Esophagus mucosa (tissue), 1 donor: ENCODE measurements around the gene RRN3. TPM values are rescaled to one million over a fixed set of nuclear protein-coding genes. Genes with fewer than 3 reads are reported as not detected.
"Not testable (repeated sequence)": the region's sequence is repeated elsewhere in the genome, so short reads cannot be mapped to it uniquely, and the experiment has no call there.

ENCODE experiments used
- ATAC-seq: fragments of 200-7000 bp; cut with Tn5 transposase; one replicate; pipeline ENCODE4 v1.9.1; 2020
- total RNA-seq: library from RNA; stranded (reverse); gene quantifications from one replicate; pipeline ENCODE4 v1.2.4, GENCODE V29; 2023
- donor health status: DM: yes; HTN: yes; CAD: no.

The RRN3 gene
- total RNA-seq, 1 donor from 2014 or later = 16.5 TPM

DNA sequence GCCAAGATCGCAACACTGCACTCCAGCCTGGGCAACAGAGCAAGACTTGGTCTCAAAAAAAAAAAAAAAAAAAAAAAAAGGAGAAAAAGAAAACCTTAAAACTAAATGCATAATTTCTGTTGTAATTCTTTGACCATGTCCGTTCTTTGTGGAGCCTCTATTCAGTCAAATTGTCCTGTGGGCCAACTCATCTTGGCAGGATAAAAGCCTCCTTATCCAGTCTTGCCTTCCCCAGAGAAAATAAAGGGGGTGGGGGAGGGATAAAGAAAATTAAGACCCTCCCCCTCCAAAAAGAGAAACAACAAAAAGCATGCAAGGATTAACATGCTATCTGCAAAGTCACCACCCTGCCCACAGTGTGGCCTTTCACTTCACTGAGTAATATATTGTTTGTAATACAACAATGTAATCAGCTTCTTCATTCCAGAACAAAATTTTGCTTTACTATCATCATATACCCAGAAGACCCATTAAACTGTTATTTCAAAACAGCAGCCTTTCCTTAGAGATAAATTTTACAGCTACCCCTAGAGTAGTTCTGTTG is 5.4 kb upstream of the RRN3 start:
- ATAC-seq = not testable (repeated sequence)

DNA sequence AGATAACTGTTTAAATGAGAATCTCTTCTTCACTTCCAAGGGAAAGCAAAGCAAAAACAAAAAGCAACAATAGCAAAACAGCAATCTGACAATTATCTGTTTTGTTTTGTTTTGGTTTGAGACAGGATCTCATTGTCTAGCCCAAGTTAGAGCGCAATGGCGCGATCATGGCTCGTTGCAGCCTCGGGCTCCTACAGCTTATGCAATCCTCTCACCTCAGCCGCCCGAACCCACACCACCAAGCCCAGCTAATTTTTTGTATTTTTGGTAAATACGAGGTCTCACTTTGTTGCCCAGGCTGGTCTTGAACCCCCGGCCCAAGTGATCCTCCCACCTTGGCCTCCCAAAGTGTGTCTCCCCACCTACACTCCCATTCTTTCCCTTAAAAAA is 2.5 kb upstream of the RRN3 start:
- ATAC-seq = not testable (repeated sequence)

DNA sequence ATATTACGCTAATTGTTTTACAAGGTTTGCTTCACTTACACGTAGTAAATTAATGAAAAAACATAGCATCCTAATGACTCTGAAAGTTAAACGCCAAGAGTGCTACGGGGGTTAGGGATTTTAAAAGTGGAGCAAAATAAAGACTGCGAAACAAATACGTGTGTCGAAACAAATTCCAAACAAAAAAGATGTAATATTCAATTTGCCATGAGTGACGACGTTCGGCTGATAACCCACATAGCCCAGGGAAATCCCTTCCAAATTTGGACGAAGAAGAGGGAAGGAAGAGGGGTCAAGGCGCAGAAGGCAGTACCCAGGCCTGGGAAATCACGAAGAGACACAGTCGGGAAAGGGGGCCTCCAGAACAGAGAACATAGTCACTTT is 509 bp downstream of the RRN3 start:
- ATAC-seq = not testable (repeated sequence)

DNA sequence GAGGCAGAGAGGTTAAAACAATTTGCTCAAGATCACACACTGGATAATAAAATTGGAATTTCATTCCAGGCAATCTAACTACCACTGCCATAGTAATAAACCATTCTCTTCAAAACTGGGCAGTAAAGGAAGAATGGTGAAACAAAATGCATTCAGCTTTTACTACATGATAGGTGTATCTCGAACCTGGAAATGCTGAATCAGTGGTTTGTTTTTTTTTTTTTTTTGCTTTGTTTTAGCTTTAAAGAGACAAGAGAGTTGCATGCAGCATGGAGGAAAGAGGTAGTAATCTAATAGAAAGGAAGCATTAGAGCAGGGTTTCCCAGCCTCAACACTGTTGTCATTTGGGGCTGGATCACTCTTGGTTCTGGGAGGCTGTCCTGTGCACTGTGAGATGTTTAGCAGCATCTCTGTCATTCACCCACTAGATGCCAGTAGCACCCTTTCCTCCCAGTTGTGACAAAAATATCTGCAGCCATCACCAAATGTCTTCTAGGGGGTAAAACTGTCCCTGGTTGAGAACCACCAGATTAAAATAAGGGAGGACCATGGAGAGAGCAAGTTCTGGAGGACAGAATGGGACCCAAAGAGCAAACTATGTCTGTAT is 3.3 kb downstream of the RRN3 start:
- ATAC-seq = not testable (repeated sequence)

DNA sequence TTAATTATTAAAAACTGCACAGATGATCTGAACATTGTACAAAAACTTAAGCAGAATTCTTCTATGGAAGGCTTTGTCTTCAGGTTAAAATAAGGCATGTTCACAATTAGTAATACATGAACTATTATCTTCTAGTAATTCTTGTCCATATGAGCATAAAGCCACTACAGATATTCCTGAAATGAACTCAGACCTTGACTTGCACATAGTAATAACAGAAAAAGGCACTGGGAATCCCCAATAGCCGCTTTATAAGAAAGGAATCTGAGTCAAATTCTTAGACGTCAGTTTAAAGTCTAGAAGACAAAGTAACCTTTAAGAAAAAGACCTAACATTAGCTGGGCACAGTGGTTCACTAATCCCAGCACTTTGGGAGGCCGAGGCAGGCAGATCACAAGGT is 11.3 kb downstream of the RRN3 start:
- ATAC-seq = not testable (repeated sequence)

DNA sequence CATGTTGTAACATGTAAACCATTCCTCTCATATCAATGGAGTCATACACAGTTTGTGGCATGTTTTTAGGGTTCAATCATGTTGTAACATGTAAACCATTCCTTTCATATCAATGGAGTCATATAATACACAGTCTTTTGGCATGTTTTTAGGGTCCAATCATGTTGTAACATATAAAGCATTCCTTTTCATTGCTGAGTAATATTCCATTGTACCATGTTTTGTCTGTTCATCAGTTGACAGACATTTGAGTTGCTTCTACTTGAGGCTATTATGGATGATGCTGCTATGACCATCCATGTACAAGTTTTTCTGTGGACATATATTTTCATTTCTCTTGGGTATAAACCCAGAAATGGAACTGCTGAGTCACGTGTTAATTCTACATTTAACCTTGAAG is 13.2 kb downstream of the RRN3 start:
- ATAC-seq = not testable (repeated sequence)

DNA sequence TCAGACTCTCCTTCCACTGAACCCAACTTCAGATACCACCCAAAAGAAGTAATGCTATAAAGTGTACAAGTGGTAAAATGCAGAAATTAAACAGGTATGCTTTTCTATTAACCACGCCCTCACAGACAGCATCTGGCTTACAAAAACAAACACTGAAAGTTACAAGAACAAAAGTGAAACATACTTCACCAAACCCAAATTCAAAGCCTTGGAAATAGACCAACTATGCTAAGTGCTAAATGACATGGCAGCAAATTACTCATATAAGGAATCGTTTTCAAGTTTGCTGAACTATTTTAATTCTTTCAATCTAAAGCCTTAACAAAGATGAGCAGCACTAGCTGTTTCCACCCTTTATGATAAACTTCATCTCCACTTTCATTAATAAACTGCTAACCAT is 17.9 kb downstream of the RRN3 start:
- not testable (repeated sequence) for ATAC-seq

DNA sequence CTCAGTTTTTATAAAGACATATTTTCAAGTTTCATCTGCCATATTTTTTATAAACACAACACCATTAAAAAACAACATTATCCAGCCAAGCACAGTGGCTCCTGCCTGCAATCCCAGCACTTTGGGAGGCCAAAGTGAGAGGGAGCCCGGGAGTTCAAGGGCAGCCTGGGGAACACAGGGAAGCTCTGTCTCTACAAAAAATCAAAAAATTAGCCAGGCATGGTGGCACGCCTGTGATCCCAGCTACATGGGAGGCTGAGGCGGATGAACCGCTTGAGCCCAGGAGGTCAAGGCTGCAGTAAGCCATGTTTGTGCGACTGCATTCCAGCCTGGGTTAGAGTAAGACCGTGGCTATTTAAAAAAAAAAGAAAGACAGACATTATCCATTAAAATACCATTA is 21.0 kb downstream of the RRN3 start:
- no peak for ATAC-seq

DNA sequence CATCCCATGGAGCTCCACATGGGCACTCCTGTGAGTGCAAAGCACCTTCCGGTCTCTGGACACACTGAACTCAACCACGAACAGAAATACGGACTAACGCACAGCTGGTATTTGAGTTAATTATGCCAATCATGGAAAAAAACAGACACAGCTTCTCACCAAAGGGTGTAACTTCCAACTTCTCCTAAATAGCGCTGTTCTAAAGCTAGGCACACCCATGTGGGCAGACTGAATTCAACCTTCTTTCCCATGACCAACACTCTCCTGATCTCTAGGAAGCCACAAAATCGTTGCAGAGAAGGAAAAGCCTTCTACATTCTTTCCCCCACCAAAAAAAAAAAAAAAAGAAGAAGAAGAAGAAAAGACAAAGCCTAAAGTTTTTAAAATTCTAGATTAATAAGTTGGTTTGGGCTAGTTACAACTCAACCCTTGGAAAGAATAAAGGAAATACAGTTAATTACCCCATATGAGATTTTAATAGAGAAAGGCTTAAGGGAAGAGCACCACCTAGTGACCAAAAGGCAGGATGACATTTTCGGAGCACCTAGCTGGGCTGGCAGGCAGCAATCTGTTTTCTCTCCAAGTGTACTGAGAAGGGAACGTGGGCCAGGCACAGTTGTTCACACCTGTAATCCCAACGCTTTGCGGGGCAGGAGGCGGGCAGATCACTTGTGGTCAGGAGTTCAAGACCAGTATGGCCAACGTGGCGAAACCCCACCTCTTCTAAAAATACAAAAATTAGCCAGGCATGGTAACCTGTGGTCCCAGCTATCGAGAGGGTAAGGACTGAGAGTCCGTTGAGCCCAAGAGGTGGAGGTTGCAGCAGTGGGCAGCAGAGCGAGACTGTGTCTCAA is 21.9 kb downstream of the RRN3 start:
- peak; percentile 74 for ATAC-seq

DNA sequence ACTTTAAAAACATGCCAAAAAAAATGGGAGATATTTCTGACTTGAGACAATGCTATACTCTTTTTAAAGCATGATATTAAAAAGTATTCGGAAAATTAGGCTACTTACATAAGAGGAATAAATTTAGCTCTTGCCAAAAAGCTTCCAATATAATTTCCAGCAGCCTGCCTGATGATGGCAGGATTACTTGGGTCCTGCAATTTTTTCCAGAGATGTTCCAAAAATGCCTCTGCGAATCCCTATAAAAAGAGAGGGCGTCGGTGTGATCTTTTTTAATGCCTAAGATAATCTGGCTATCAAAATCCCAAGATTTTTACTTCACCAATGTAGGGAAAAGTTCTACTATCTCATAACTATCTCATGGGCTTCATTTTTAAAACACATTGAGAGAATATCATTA is 23.1 kb downstream of the RRN3 start:
- not testable (repeated sequence) for ATAC-seq

DNA sequence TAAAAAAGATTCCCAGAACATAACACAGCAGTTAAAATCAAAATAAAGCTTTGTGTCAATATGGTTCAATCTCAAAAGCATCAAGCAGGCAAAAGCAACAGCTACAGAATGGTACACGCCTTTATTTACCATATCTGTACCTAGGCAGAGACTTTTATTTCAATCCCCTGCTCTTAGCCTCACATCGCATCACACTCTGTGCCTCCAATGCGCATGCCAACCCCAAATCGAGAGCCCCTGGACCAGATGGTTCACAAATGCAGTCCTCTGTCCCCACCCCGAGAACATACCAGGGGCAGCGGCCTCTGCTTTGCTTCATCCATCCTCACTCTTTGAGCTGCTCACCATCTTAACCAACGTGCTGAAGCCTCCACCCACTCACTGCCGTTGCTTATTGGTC is 27.4 kb downstream of the RRN3 start:
- ATAC-seq = not testable (repeated sequence)

DNA sequence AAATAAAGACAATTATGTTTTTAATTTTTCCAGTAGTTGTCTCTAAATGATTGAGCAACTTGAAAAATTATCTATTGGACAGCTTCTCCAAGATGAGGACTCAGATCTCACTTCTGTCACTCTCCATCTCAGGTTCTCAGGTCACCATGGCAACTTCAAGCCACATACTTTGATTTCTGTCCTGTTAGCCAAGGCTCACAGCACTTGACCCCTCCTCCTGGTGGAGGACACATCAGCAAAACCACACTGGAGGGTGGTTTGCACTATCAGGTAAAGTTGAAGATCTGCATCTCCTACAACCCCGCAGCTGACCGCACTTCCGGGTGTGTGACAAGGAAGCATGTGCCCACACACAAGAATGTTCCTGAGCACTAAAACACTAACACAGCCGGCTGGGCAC is 28.1 kb downstream of the RRN3 start:
- not testable (repeated sequence) for ATAC-seq

DNA sequence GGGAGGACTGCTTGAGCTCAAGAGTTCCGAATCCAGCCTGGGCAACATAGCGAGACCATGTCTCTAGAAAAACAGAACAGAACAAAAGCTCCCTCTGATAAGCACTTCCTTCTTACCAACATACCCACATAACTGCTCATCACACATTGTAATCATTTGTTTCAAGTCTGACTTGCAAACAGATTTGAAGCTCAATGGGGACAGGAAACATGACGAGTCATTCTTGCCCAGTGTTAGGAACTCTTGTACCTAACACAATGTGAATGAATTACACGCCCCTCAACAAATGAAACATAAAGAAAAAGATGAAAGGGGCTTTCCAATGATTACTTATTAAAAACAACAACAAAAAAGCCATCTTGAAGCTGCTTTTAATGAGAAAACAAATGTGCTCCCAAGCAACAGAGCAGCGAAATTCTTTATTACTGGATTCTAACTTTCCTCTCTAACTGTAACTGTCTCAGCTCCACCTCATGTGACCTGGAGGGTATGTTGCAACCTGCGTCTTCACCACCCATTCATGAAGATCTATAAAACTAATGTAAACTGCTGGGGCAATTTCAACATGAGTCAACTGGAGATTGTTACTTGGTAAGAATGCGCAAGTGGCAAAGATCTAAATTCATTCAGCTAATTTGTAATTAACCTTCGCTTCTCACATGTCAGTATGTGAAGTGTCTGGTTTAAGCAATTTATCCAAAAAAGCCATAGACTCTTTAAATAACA is 31.8 kb downstream of the RRN3 start:
- not testable (repeated sequence) for ATAC-seq

DNA sequence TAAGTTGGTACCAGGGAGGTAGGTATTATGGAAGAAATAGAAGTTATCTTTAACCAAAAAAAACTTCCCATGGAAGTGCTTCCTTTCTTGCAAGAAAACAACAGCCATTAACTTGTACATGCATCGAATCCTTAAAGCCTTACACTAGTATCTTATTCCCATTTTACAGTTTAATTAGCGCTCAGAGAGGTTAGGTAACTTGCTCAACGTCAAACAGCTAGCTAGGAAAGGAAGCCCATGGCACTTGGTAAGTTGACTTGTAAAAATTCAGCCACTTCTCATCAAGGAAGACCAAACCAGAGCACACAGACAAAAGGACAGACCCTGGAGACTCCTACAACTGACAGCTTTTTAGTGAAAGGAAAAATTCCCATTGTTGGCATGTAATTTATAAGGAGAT is 34.7 kb downstream of the RRN3 start:
- ATAC-seq = no peak

DNA sequence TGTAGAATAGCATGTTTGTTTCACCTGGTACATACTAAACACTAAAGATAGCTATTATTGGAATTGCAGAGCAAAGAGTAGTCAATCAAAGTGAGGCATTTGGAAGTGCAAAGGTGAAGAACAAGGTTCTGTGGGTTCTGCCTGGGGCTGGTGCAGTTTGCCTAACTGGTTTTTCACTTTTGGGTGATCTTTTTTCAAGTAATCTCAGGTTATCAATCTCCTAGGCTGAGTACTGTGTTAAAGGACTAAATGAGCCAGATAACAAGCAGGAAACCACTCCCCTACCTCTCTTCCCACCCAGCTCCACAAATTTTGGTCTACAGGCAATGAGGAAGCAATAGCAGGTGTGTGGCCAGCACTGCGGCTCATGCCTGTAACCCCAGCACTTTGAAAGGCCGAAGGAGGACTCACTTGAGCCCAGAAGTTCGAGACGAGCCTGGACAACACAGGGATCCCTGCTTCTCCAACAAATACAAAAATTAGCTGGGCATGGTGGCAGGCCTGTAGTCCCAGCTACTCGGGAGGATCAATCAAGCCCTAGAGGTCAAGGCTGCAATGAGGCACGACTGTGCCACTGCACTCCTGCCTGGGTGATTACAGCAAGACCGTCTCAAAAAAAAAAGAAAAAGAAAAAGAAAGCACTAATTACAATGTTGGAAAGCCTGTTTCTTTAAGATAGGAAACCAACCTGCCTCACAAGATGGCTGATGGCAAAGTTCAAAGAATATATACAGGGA is 36.2 kb downstream of the RRN3 start:
- no peak for ATAC-seq

DNA sequence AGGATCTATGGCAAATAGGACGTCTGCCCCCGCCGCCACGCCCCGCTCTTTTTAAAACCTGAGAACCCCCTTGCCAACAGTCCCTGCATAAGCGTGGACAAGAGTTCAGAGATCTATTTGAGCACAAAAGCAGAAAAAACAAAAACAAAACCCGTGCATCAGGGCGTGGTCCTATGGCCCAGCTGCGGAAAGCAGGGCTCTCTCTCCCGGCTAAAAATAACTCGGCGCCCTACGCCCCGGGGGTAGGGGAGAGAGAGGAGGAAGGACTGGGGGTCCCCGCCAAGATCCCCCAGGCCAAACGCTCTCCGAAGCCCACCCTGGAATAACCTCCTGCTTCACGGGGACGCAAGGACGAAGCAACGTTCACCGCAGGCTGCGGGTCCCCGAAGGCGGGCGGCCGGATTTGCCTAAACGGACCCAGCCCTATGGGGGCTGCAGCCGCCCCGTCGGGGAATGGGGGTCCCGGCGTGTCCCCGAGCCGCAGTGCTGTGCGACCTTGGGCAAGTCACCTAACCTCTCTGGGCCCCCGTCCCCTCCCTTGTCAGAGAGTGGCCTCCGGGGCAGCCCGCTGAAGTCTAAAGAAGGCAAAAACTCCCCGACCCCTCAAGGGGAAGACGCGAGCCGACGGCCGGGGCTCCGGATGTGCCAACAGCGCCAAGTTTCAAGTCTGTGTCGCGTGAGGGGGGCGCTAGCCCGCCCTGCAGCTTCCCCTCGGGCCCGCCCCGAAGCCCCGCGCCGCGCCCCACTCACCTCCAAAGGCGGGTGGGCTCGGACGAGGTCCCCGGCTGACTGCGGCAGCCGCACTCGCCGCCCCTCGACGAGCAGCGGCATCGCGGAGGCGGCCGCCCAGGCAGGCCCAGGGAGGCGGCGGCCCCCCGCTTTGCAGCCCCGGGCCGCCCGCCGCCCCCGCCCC is 38.7 kb downstream of the RRN3 start:
- ATAC-seq = peak; percentile 24

DNA sequence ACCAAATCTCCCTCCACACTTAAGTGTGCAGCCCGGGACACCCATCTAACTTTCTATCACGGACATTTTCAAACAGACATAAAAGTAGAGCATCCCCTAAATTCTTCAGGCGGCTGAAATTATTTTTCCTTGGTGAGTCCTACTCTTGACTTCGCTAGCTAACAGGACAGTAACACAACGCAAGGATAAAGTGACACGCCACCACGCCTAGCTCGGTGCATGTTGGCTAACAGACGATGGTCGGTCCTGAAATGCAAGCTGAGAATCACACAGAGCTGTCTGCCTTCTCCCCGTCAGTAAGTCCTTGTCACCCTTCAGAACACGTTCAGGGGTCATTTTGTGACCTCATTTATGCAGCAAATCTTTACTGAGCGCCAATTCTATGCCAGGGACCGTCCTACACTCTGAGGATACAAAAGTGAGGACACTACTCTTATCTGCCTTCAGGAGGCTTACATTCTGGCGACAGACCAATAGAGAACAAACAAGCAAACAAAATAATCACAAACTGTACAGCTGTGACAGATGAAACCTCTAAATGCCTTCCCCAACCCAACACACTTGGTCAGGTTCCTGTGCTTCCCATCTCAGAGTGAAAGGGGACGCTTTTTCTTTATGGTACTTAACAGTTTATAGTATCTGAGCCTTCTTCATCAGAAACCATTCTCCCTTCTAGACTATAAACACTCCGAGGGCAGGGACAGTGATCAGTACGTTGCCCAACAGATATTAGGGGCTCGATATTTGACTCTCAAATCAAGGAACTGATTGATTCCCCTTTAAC is 39.5 kb downstream of the RRN3 start:
- ATAC-seq = no peak

DNA sequence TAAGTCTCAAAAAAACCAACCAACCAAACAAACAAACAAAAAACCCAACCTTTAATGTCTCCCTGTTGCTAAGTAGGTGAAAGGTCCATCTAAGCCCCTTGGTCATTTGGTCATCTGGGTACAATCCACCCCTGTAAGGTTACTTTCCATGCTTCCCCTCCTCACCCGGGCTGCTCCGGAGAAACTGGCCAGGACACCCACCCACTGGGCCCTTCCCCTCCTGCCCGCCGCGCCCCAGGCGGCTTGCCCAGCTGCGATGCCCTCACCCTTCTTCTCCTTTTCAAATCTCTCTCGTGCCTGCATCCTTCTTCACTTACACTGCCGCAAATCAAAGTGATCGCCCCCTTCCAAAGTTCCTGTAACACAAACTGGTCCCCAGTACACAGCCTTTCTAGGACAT is 40.2 kb downstream of the RRN3 start:
- no peak for ATAC-seq

DNA sequence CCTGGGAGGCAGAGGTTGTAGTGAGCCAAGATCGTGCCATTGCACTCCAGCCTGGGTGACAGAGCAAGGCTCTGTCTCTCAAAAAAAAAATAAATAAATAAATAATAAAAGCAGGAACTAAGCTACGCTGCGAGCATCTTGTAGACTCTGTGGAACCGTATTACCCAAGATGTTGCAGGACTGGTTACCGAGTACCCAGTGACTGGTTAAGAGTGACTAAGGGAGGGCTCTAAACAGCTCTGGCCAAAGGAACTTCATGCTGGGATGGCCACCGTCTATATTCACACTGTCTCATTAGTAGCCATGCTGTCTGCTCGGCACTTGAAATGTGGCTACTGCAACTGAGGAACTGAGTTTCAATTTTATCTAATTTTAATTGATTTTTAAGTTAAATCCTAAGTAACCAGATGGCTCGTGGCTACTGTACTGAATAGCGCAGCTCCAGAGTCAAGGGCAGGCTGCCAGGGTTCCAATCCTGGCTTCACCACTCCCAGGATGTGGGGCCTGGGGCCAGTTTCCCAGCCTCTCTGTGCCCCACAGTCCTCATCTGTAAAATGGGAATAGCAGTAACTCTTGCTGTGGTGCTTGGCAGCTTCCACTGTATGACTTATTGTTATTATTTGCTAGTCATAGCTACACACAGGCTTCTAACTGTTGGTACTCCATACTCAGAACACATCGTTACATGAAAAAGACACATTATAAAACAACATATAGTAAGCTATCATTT is 41.2 kb downstream of the RRN3 start:
- peak; percentile 72 for ATAC-seq
